Measurements from ENCODE around the gene SRPK2.
"Not testable (repeated sequence)": the region's sequence is repeated elsewhere in the genome, so short reads cannot be mapped to it uniquely, and the experiment has no call there.

The SRPK2 gene

DNA sequence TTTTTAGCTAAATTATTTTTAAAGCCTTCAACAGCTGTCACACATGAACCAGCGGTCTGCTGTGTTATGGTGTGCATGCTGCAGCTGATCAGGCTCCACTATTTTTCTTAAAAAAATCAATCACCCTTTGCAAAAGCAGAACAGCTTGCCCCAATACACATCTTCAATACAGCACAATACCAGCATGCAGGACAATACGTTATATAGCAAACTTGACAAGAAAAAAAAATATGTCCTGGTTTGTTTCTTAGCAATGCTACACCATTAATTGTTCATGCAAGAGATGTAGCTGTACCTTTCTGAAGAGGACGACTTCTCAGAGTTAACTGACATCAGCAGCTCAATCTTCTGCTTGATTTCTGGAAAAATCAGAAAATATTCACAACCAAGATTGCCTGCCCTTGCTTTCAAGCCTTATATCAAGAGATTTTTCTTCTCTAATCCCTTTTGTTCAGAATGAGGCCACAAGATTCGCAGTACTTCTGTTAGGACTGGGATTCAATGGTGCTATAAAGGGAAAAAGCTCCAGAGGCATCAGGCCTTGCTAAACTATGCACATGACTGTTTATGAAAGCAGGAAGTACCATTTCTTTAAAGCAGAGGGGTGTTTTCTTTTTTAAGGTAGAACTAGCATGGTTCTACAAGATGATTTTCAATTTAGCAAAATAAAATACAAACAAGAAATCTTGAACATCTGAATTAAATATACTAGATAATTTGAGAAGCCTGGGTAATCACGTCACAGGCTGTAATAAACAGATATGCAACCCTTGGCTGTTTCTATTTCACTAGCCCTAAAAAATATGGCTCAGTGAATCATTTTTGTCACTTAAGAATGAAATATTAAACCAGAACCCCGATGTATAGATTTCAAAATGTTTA lies 120.0 kb downstream of the SRPK2 start:
- CTCF ChIA-PET: no interaction called here
- peak overlapping the region in 6 of 7 experiments; percentile 56 to 84 (median 67) for H3K4me3 ChIP-seq (ENCODE audit: control insufficient read depth in 1 of 7, extremely low read depth in 1 of 7, insufficient read depth in 4 of 7, low read depth in 2 of 7, low read length in 6 of 7)
- POLR2A ChIA-PET: no interaction called here
- H3K4me1 ChIP-seq (ENCODE audit: control extremely low read depth in 1 of 4, control insufficient read depth in 4 of 4, insufficient read depth in 4 of 4, low read length in 3 of 4): peaks cover 8 to 31% (median 25%) of the 10 kb centered on the region in 4 experiments
- H3K27ac ChIP-seq (ENCODE audit: insufficient read depth in 1 of 2, low read depth in 1 of 2, low read length in 2 of 2, poor library complexity in 1 of 2, severe bottlenecking in 2 of 2): peak overlapping the region; percentile 88 to 90
- H3K36me3 ChIP-seq (ENCODE audit: control insufficient read depth in 4 of 4, insufficient read depth in 4 of 4, low read length in 3 of 4): no peaks in the 10 kb centered on the region
- DNase-seq: peak; percentile 37 to 55 (median 54)
- H3K9me3 ChIP-seq (ENCODE audit: control extremely low read depth in 1 of 5, control insufficient read depth in 4 of 5, insufficient read depth in 2 of 5, low read depth in 1 of 5, low read length in 4 of 5): no peaks in the 10 kb centered on the region
- WGBS (ENCODE audit: insufficient coverage): 0% methylated on average over 2 of the region's 6 CpGs
- H3K27me3 ChIP-seq (replicated peaks in 2 of 5; ENCODE audit: control insufficient read depth in 4 of 5, insufficient read depth in 5 of 5, low read length in 4 of 5): no peaks in the 10 kb centered on the region

DNA sequence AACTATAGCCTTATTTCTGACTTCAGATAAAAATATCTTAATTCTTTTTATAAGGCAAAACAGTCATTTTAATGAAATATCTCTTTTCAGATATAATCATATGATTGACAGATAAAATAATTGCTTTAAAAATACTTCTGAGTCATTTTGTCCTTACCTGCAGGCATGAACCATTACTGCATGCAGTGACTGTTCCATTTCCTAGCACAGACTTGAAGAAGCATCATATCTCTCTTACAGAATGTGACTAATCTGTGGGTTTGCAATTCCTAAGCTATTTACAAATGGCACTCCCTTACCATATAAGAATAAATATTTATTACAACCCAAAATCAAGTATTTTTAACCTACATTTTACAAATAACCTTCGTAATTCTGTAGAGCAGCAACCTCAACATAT lies 120.7 kb downstream of the SRPK2 start:
- Histone ChIP-seq H3K36me3 (ENCODE audit: control insufficient read depth in 4 of 4, insufficient read depth in 4 of 4, low read length in 3 of 4) (no peaks in the 10 kb centered on the region), H3K27ac (ENCODE audit: insufficient read depth in 1 of 2, low read depth in 1 of 2, low read length in 2 of 2, poor library complexity in 1 of 2, severe bottlenecking in 2 of 2) (peak overlapping the region in 1 of 2 experiments; percentile 90), H3K9me3 (ENCODE audit: control extremely low read depth in 1 of 5, control insufficient read depth in 4 of 5, insufficient read depth in 2 of 5, low read depth in 1 of 5, low read length in 4 of 5) (no peaks in the 10 kb centered on the region), H3K4me3 (ENCODE audit: control insufficient read depth in 1 of 7, extremely low read depth in 1 of 7, insufficient read depth in 4 of 7, low read depth in 2 of 7, low read length in 6 of 7) (peak overlapping the region in 6 of 7 experiments; percentile 56 to 84 (median 67)), H3K27me3 (replicated peaks in 2 of 5; ENCODE audit: control insufficient read depth in 4 of 5, insufficient read depth in 5 of 5, low read length in 4 of 5) (no peaks in the 10 kb centered on the region), H3K4me1 (ENCODE audit: control extremely low read depth in 1 of 4, control insufficient read depth in 4 of 4, insufficient read depth in 4 of 4, low read length in 3 of 4) (peaks cover 8 to 31% (median 25%) of the 10 kb centered on the region in 4 experiments)
- CTCF ChIA-PET: no interaction called here
- POLR2A ChIA-PET: no interaction called here
- 0% methylated on average over 1 of the region's 1 CpG for WGBS (ENCODE audit: insufficient coverage)
- peak; percentile 29 to 83 (median 67) for DNase-seq

DNA sequence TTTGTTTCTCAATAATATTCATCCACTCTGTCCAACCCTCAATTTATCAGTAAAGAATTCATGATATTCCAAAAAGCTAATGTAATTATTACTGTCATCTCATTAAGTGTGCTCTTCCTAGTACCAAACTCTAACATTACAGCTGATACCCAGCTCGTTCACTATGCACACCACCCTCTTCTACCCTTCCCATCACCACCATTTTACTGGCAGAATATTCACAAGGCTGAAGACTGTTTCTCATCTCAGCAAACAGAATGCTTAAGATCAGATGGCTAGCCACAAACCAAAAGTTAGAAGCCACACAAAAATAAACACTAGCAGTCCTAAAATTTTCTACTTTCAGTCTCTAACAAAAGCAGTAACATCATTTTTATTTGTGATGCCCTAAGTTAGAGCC lies 121.5 kb downstream of the SRPK2 start:
- Histone ChIP-seq H3K36me3 (ENCODE audit: control insufficient read depth in 4 of 4, insufficient read depth in 4 of 4, low read length in 3 of 4) (no peaks in the 10 kb centered on the region), H3K27me3 (replicated peaks in 2 of 5; ENCODE audit: control insufficient read depth in 4 of 5, insufficient read depth in 5 of 5, low read length in 4 of 5) (no peaks in the 10 kb centered on the region), H3K4me1 (ENCODE audit: control extremely low read depth in 1 of 4, control insufficient read depth in 4 of 4, insufficient read depth in 4 of 4, low read length in 3 of 4) (peaks cover 8 to 31% (median 25%) of the 10 kb centered on the region in 4 experiments), H3K27ac (ENCODE audit: insufficient read depth in 1 of 2, low read depth in 1 of 2, low read length in 2 of 2, poor library complexity in 1 of 2, severe bottlenecking in 2 of 2) (peak overlapping the region in 1 of 2 experiments; percentile 64), H3K4me3 (ENCODE audit: control insufficient read depth in 1 of 7, extremely low read depth in 1 of 7, insufficient read depth in 4 of 7, low read depth in 2 of 7, low read length in 6 of 7) (peak overlapping the region in 6 of 7 experiments; percentile 11 to 84 (median 31)), H3K9me3 (ENCODE audit: control extremely low read depth in 1 of 5, control insufficient read depth in 4 of 5, insufficient read depth in 2 of 5, low read depth in 1 of 5, low read length in 4 of 5) (no peaks in the 10 kb centered on the region)
- WGBS (ENCODE audit: insufficient coverage): 25% methylated on average over 1 of the region's 1 CpG
- DNase-seq: peak in 1 of 3 donors; percentile 43
- CTCF ChIA-PET: interaction anchor here (1.1 kb wide), 1 partner anchor 10 kb away, joined by 3 read pairs; no protein-coding TSS in a partner anchor
- POLR2A ChIA-PET: no interaction called here

DNA sequence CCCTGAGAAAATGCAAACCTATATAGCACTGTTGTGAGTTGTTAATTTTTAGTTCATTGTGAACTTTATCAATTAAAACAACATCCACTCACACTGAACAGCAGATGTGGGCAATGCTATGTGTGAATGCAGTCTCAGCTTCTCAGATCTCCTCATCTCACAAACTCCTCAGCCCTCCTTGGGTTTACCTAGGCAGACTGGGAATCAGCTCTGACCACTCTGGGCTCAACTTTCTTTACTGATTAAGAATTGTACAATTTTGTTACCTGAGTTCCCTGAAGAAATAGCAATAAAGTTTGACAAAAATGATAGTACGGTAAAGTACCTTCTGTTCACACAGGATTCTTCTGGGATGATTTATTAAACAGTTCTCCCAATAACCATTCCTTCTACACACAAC lies 124.0 kb downstream of the SRPK2 start:
- no CpG with 5 or more reads among the region's 1 CpG for WGBS (ENCODE audit: insufficient coverage)
- ChIA-PET CTCF (no interaction called here), POLR2A (interaction anchor here (0.6 kb wide), 1 partner anchor 227 kb away, joined by 3 read pairs; no protein-coding TSS in a partner anchor)
- Histone ChIP-seq H3K4me3 (ENCODE audit: control insufficient read depth in 1 of 7, extremely low read depth in 1 of 7, insufficient read depth in 4 of 7, low read depth in 2 of 7, low read length in 6 of 7) (no peak overlapping the region), H3K4me1 (ENCODE audit: control extremely low read depth in 1 of 4, control insufficient read depth in 4 of 4, insufficient read depth in 4 of 4, low read length in 3 of 4) (peaks cover 8 to 27% (median 21%) of the 10 kb centered on the region in 4 experiments), H3K36me3 (ENCODE audit: control insufficient read depth in 4 of 4, insufficient read depth in 4 of 4, low read length in 3 of 4) (no peaks in the 10 kb centered on the region), H3K27me3 (replicated peaks in 2 of 5; ENCODE audit: control insufficient read depth in 4 of 5, insufficient read depth in 5 of 5, low read length in 4 of 5) (no peaks in the 10 kb centered on the region), H3K27ac (ENCODE audit: insufficient read depth in 1 of 2, low read depth in 1 of 2, low read length in 2 of 2, poor library complexity in 1 of 2, severe bottlenecking in 2 of 2) (no peak overlapping the region), H3K9me3 (ENCODE audit: control extremely low read depth in 1 of 5, control insufficient read depth in 4 of 5, insufficient read depth in 2 of 5, low read depth in 1 of 5, low read length in 4 of 5) (no peaks in the 10 kb centered on the region)
- DNase-seq: no peak

DNA sequence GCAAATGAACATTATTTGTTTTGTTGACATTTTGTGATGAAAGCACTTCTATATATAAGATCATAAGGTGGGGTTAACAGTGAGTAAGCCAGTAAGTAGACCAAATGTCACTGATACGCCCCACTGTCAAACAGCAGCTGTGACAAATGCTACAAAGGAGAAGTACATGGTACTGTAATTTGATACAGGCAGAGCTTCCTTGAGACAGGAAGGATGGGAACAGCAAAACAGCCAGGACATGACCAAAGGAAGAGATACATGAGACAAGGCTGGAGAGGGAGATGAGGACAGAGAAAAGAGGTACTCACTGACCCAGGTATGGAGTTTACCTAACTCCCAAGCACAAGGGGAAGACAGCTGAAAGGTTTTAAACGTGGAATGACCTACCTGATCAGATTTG lies 127.0 kb downstream of the SRPK2 start:
- POLR2A ChIA-PET: no interaction called here
- peak in 2 of 3 donors; percentile 27 to 59 for DNase-seq
- no peak overlapping the region for H3K4me3 ChIP-seq (ENCODE audit: control insufficient read depth in 1 of 7, extremely low read depth in 1 of 7, insufficient read depth in 4 of 7, low read depth in 2 of 7, low read length in 6 of 7)
- H3K27ac ChIP-seq (ENCODE audit: insufficient read depth in 1 of 2, low read depth in 1 of 2, low read length in 2 of 2, poor library complexity in 1 of 2, severe bottlenecking in 2 of 2): no peak overlapping the region
- H3K4me1 ChIP-seq (ENCODE audit: control extremely low read depth in 1 of 4, control insufficient read depth in 4 of 4, insufficient read depth in 4 of 4, low read length in 3 of 4): peaks cover 2 to 17% (median 12%) of the 10 kb centered on the region in 4 experiments
- no peaks in the 10 kb centered on the region for H3K9me3 ChIP-seq (ENCODE audit: control extremely low read depth in 1 of 5, control insufficient read depth in 4 of 5, insufficient read depth in 2 of 5, low read depth in 1 of 5, low read length in 4 of 5)
- CTCF ChIA-PET: interaction anchor here (0.7 to 1.6 kb wide), 4 partner anchors 11 to 630 kb away, joined by 3 to 6 read pairs (median 3); no protein-coding TSS in a partner anchor
- no peaks in the 10 kb centered on the region for H3K27me3 ChIP-seq (replicated peaks in 2 of 5; ENCODE audit: control insufficient read depth in 4 of 5, insufficient read depth in 5 of 5, low read length in 4 of 5)
- 67% methylated on average over 1 of the region's 2 CpGs for WGBS (ENCODE audit: insufficient coverage)
- no peaks in the 10 kb centered on the region for H3K36me3 ChIP-seq (ENCODE audit: control insufficient read depth in 4 of 4, insufficient read depth in 4 of 4, low read length in 3 of 4)

DNA sequence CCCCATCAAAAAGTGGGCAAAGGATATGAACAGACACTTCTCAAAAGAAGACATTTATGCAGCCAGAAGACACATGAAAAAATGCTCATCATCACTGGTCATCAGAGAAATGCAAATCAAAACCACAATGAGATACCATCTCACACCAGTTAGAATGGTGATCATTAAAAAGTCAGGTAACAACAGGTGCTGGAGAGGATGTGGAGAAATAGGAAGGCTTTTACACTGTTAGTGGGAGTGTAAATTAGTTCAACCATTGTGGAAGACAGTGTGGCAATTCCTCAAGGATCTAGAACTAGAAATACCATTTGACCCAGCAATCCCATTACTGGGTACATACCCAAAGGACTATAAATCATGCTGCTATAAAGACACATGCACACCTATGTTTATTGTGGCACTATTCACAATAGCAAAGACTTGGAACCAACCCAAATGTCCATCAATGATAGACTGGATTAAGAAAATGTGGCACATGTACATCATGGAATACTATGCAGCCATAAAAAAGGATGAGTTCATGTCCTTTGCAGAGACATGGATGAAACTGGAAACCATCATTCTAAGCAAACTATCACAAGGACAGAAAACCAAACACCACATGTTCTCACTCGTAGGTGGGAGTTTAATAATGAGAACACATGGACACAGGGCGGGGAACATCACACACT lies 128.4 kb downstream of the SRPK2 start:
- H3K4me3 ChIP-seq (ENCODE audit: control insufficient read depth in 1 of 7, extremely low read depth in 1 of 7, insufficient read depth in 4 of 7, low read depth in 2 of 7, low read length in 6 of 7); CTCF ChIA-PET; DNase-seq; H3K27me3 ChIP-seq (replicated peaks in 2 of 5; ENCODE audit: control insufficient read depth in 4 of 5, insufficient read depth in 5 of 5, low read length in 4 of 5); POLR2A ChIA-PET; H3K9me3 ChIP-seq (ENCODE audit: control extremely low read depth in 1 of 5, control insufficient read depth in 4 of 5, insufficient read depth in 2 of 5, low read depth in 1 of 5, low read length in 4 of 5); H3K36me3 ChIP-seq (ENCODE audit: control insufficient read depth in 4 of 4, insufficient read depth in 4 of 4, low read length in 3 of 4); H3K27ac ChIP-seq (ENCODE audit: insufficient read depth in 1 of 2, low read depth in 1 of 2, low read length in 2 of 2, poor library complexity in 1 of 2, severe bottlenecking in 2 of 2): not testable (repeated sequence)
- no CpG with 5 or more reads among the region's 2 CpGs for WGBS (ENCODE audit: insufficient coverage)
- H3K4me1 ChIP-seq (ENCODE audit: control extremely low read depth in 1 of 4, control insufficient read depth in 4 of 4, insufficient read depth in 4 of 4, low read length in 3 of 4): peaks cover 2 to 17% (median 11%) of the 10 kb centered on the region in 4 experiments

DNA sequence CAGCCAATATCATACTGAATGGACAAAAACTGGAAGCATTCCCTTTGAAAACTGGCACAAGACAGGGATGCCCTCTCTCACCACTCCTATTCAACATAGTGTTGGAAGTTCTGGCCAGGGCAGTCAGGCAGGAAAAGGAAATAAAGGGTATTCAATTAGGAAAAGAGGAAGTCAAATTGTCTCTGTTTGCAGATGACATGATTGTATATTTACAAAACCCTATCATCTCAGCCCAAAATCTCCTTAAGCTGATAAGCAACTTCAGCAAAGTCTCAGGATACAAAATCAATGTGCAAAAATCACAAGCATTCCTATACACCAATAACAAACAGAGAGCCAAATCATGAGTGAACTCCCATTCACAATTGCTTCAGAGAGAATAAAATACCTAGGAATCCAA lies 129.8 kb downstream of the SRPK2 start:
- H3K9me3 ChIP-seq (ENCODE audit: control extremely low read depth in 1 of 5, control insufficient read depth in 4 of 5, insufficient read depth in 2 of 5, low read depth in 1 of 5, low read length in 4 of 5); H3K27ac ChIP-seq (ENCODE audit: insufficient read depth in 1 of 2, low read depth in 1 of 2, low read length in 2 of 2, poor library complexity in 1 of 2, severe bottlenecking in 2 of 2); POLR2A ChIA-PET; DNase-seq; H3K4me3 ChIP-seq (ENCODE audit: control insufficient read depth in 1 of 7, extremely low read depth in 1 of 7, insufficient read depth in 4 of 7, low read depth in 2 of 7, low read length in 6 of 7); CTCF ChIA-PET; H3K36me3 ChIP-seq (ENCODE audit: control insufficient read depth in 4 of 4, insufficient read depth in 4 of 4, low read length in 3 of 4); H3K27me3 ChIP-seq (replicated peaks in 2 of 5; ENCODE audit: control insufficient read depth in 4 of 5, insufficient read depth in 5 of 5, low read length in 4 of 5): not testable (repeated sequence)
- H3K4me1 ChIP-seq (ENCODE audit: control extremely low read depth in 1 of 4, control insufficient read depth in 4 of 4, insufficient read depth in 4 of 4, low read length in 3 of 4): peaks cover 2 to 17% (median 11%) of the 10 kb centered on the region in 4 experiments
